Measurements from ENCODE around the gene AP1S1.
"Not testable (repeated sequence)": the region's sequence is repeated elsewhere in the genome, so short reads cannot be mapped to it uniquely, and the experiment has no call there.

AP1S1 gene

GRCh38 chr7:101123703-101124068 is 30.6 kb upstream of the AP1S1 start:
- DNase-seq (ENCODE audit: insufficient read length, low spot score), result no peak
- no peak for FAIRE-seq

DNA sequence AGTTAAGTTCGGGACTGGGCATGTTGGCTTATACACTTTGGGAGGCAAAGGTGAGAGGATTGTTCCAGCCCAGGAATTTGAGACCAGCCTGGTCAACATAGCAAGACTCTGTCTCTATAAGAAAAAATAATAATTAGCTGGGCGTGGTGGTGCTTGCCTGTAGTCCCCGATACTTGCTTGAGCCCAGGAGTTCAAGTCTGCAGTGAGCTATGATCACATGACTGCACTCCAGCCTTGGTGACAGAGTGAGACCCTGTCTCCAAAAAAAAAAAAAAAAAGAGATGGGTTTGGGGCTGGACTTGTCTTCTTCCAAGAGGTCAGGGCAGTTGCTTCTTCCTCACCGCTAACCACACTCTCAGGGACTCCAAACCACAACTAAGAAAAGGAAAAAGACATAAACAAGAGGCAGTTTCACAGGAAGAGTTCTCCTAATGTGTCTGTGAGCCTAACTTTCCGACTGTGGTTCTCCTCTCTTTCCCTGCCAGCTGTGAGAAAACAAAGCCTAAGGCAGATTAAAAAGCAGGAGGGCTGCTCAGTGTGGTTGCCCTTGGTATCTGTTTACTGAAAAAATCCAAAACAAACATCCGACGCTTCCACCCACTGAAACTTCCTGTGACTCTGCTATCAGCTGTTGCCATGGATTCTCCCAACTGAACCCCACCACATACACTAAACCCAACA is 29.8 kb upstream of the AP1S1 start:
- FAIRE-seq, result no peak

DNA sequence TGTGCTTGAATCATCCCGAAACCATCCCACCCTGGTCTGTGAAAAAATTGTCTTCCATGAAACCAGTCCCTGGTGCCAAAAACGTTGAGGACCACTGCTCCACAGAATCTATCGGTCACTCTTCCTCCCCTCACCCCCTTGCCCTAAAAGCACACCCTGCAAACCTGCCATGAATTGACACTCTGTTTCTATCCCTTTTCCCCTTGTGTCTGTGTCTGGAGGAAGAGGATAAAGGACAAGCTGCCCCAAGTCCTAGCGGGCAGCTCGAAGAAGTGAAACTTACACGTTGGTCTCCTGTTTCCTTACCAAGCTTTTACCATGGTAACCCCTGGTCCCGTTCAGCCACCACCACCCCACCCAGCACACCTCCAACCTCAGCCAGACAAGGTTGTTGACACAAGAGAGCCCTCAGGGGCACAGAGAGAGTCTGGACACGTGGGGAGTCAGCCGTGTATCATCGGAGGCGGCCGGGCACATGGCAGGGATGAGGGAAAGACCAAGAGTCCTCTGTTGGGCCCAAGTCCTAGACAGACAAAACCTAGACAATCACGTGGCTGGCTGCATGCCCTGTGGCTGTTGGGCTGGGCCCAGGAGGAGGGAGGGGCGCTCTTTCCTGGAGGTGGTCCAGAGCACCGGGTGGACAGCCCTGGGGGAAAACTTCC is 28.2 kb upstream of the AP1S1 start:
- FAIRE-seq (no peak), DNase-seq (ENCODE audit: insufficient read length, low spot score) (no peak)

More for the DNA sequence above, 29.8 kb upstream of the AP1S1 start:
- DNase-seq (ENCODE audit: insufficient read length, low spot score), result no peak

- peak; percentile 84 for DNase-seq (ENCODE audit: insufficient read length, low spot score)
These were observed 27.4 kb upstream of the AP1S1 start, which contains the start of gene SERPINE1 for GRCh38 chr7:101126651-101127459. TSS of gene SERPINE1 (plus strand) at chr7:101127104. CDS start at chr7:101128394, 1,290 bp downstream.

DNA sequence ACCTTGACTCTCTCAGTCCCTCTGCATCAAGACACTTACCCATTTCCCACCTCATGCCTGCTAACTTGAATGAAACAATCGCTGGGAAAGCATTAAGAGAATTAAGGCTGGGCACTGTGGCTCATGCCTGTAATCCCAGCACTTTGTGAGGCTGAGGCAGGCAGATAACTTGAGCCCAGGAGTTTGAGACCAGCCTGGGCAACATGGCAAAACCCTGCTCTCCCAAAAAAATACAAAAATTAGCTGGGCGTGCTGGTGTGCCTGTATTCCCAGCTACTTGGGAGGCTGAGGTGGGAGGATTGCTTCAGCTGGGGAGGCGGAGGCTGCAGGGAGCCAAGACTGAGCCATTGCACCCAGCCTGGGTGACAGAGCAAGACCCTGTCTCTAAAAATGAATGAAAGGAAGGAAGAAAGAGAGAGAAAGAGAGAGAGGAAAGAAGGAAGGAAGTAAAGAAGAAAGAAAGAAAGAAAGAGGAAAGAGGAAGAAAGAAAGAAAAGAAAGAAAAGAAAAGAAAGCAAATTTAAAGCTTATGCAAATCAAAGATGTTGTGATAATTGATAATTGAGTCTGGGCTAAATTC is 26.7 kb upstream of the AP1S1 start:
- no peak for FAIRE-seq
- DNase-seq (ENCODE audit: insufficient read length, low spot score), result no peak

More at GRCh38 chr7:101126651-101127459, 27.4 kb upstream of the AP1S1 start, which contains the start of gene SERPINE1:
- FAIRE-seq, result no peak

GRCh38 chr7:101128040-101128834 is 26.0 kb upstream of the AP1S1 start:
- FAIRE-seq (no peak), DNase-seq (ENCODE audit: insufficient read length, low spot score) (no peak)

DNA sequence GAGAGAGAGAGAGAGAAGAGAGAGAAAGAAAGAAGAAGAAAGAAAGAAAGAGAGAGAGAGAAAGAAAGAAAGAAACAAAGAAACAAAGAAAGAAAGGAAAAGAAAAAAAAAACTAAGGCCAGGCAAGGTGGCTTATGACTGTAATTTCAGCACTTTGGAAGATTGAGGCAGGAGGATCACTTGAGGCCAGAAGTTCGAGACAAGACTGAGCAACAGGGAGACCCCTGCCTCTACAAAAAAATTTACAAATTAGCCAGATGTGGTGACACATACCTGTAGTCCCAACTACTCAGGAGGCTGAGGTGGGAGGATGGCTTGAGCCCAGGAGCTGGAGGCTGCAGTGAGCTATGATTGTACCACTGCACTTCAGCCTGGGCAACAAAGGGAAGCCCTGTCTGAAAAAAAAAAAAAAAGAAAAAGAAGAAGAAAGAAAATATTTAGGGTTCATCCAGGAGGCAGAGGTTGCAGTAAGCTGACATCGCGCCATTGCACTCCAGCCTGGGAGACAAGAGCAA is 24.6 kb upstream of the AP1S1 start:
- DNase-seq (ENCODE audit: insufficient read length, low spot score), result no peak
- no peak for FAIRE-seq

DNA sequence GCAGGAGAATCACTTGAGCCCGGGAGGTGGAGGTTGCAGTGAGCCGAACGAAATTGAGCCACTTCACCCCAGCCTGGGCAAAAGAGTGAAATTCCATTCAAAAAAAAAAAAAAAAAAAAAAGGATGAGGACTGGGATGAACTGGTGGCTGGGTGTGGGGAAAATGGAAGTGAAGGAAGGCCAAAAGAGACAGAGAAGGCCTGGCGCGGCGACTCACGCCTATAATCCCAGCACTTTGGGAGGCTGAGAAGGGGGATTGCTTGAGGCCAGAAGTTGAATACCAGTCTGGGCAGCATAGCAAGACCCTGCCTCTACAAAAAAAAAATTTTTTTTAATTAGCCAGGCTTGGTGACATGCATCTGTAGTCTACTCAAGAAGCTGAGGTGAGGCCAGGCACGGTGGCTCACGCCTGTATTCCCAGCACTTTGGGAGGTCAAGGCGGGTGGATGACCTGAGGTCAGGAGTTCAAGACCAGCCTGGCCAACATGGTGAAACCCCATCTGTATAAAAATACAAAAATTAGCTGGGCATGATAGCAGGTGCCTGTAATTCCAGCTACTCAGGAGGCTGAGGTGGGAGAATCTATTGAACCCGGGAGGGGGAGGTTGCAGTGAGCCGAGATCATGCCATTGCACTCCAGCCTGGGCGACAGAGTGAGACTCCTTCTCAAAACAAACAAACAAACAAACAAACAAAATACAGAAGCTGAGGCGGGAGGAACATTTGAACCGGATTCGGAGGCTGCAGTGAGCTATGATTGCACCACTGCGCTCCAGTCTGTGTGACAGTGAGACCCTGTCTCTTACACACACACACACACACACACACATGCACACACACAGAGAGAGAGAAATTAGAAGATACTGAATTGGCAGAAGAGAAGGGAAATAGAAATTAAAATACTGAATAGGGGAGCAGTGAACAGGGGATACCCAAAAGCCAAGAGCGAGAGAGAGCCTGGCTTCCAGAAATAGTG is 21.4 kb upstream of the AP1S1 start:
- not testable (repeated sequence) for FAIRE-seq; DNase-seq (ENCODE audit: insufficient read length, low spot score)

- no peak for DNase-seq (ENCODE audit: insufficient read length, low spot score)
- FAIRE-seq, result no peak
These were observed 20.5 kb upstream of the AP1S1 start for GRCh38 chr7:101133621-101134398.

DNA sequence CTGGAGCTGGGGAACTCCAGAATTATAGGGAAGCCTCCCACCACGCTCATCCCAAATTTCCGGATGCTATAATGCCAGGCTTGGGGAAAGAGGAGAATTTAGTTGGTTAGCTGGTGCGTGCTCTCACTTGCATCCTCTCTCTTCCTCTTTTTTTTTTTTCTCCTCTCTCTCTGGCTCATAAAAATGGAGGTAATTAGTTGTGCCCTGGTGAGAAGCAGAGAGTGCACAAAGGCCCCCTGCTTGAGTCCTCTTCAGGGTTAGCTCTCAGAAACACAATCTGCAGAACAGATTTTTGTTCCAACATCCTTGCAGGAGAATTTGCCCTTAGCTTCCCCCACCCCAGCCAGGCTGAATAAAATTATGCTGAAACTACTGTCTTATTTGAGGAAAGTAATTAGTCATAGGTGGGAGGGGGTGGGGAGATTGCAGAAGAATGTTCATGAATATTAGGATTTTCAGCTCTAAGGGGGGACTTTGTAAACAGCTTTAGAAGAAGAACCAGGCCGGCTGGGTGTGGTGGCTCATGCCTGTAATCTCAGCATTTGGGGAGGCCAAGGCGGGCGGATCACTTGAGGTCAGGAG is 19.8 kb upstream of the AP1S1 start:
- no peak for FAIRE-seq
- no peak for DNase-seq (ENCODE audit: insufficient read length, low spot score)

- no peak for DNase-seq (ENCODE audit: insufficient read length, low spot score)
- no peak for FAIRE-seq
These were observed 16.5 kb upstream of the AP1S1 start for GRCh38 chr7:101137651-101138212.

- FAIRE-seq (peak; percentile 49), DNase-seq (ENCODE audit: insufficient read length, low spot score) (peak; percentile 80)
These were observed 15.9 kb upstream of the AP1S1 start for GRCh38 chr7:101138213-101138870.

GRCh38 chr7:101140339-101140699 is 14.0 kb upstream of the AP1S1 start:
- no peak for FAIRE-seq
- DNase-seq (ENCODE audit: insufficient read length, low spot score), result no peak

GRCh38 chr7:101140746-101141382 is 13.4 kb upstream of the AP1S1 start:
- FAIRE-seq, result no peak

GRCh38 chr7:101151908-101152651 is 2.2 kb upstream of the AP1S1 start:
- FAIRE-seq, result no peak

More at GRCh38 chr7:101140746-101141382, 13.4 kb upstream of the AP1S1 start:
- DNase-seq (ENCODE audit: insufficient read length, low spot score), result no peak

DNA sequence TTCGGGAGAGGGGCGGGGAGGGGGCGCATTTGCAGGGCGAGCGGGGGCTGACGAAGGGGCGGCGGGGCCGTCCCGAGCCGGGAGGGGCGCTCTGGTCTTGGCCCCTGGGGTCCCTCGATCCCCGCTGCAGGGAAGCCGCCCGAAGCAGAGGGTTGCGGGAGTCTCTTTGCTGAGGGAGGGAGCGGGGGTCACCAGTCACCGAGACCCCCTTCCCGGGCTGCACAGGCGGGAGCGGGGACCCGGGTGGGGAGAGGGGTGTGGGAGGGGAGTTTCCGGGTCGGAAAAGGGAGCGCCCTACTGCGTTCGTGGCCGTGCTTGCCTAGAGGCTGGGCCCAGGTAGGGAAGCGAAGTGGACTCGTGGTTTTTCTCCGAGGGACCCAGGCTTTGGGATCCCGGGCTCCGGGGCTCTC is 422 bp downstream of the AP1S1 start:
- no peak for FAIRE-seq
- DNase-seq (ENCODE audit: insufficient read length, low spot score), result no peak

More at GRCh38 chr7:101151908-101152651, 2.2 kb upstream of the AP1S1 start:
- no peak for DNase-seq (ENCODE audit: insufficient read length, low spot score)
